ENCODE data around the gene MAP3K3. TPM values are rescaled to one million over a fixed set of nuclear protein-coding genes. Genes with fewer than 3 reads are reported as not detected.
A peak's percentile ranks its signal among the peaks of the same experiment; 100 is the strongest.

MAP3K3 gene
- polyA plus RNA-seq, 1 donor from 2014 or later, result 16.6 TPM

GRCh38 chr17:63601439-63602371 lies 20.5 kb upstream of the MAP3K3 start:
- TF ChIP-seq REST (IDR thresholded peaks at IDR 0.05; ENCODE audit: borderline replicate concordance), result no peak
- no peak for TF ChIP-seq CTCF (IDR thresholded peaks at IDR 0.05; ENCODE audit: poor library complexity, severe bottlenecking)
- TF ChIP-seq SMC3 (conservative IDR thresholded peaks at IDR 0.05; ENCODE audit: poor library complexity), result no peak
- TF ChIP-seq RAD21 (conservative IDR thresholded peaks at IDR 0.05), result no peak
- TF ChIP-seq MXI1 (conservative IDR thresholded peaks at IDR 0.05; ENCODE audit: poor library complexity, severe bottlenecking), result no peak
- TF ChIP-seq POLR2AphosphoS5 (IDR thresholded peaks at IDR 0.05), result no peak
- no peak for TF ChIP-seq TAF1 (IDR thresholded peaks at IDR 0.05; ENCODE audit: low read depth)
- TF ChIP-seq EZH2 (IDR thresholded peaks at IDR 0.05; ENCODE audit: borderline replicate concordance, insufficient read depth, low read length, poor library complexity, severe bottlenecking), result no peak
- no peak for TF ChIP-seq EP300 (conservative IDR thresholded peaks at IDR 0.05; ENCODE audit: poor library complexity, severe bottlenecking)
- Histone ChIP-seq H3K36me3 (ENCODE audit: insufficient read depth, low read length) (no peaks in the 10 kb centered on the region), H3K9me2 (ENCODE audit: insufficient read depth, low read length) (no peaks in the 10 kb centered on the region), H2AFZ (ENCODE audit: low read depth, low read length) (peak overlapping the region; percentile 49), H3F3A (ENCODE audit: insufficient read depth, low read length, poor library complexity, severe bottlenecking) (no peaks in the 10 kb centered on the region), H3K4me3 (ENCODE audit: low read length) (peak overlapping the region; percentile 97), H3K9ac (ENCODE audit: low read length) (peak overlapping the region; percentile 80), H3K79me2 (replicated peaks; ENCODE audit: insufficient read depth, low read length) (no peaks in the 10 kb centered on the region), H3K4me2 (ENCODE audit: low read length) (peak overlapping the region; percentile 85), H4K20me1 (ENCODE audit: insufficient read depth) (no peaks in the 10 kb centered on the region), H3K9me3 (ENCODE audit: low read length) (no peaks in the 10 kb centered on the region), H3K27me3 (ENCODE audit: insufficient read depth, low read depth, low read length) (no peaks in the 10 kb centered on the region), H3K27ac (ENCODE audit: low read length) (no peak overlapping the region)

- no peaks in the 10 kb centered on the region for H3K79me2 ChIP-seq (replicated peaks; ENCODE audit: insufficient read depth, low read length)
- no peaks in the 10 kb centered on the region for H3K27me3 ChIP-seq (ENCODE audit: insufficient read depth, low read depth, low read length)
- H3K36me3 ChIP-seq (ENCODE audit: insufficient read depth, low read length), result no peaks in the 10 kb centered on the region
- H3K9me3 ChIP-seq (ENCODE audit: low read length), result no peaks in the 10 kb centered on the region
- H3K4me3 ChIP-seq (ENCODE audit: low read length), result no peak overlapping the region
- TF ChIP-seq REST (IDR thresholded peaks at IDR 0.05; ENCODE audit: borderline replicate concordance), result no peak
- no peak for TF ChIP-seq EP300 (conservative IDR thresholded peaks at IDR 0.05; ENCODE audit: poor library complexity, severe bottlenecking)
- TF ChIP-seq POLR2AphosphoS5 (IDR thresholded peaks at IDR 0.05), result no peak
- no peak for TF ChIP-seq SMC3 (conservative IDR thresholded peaks at IDR 0.05; ENCODE audit: poor library complexity)
- TF ChIP-seq TAF1 (IDR thresholded peaks at IDR 0.05; ENCODE audit: low read depth), result no peak
- no peak for TF ChIP-seq MXI1 (conservative IDR thresholded peaks at IDR 0.05; ENCODE audit: poor library complexity, severe bottlenecking)
- no peak for TF ChIP-seq EZH2 (IDR thresholded peaks at IDR 0.05; ENCODE audit: borderline replicate concordance, insufficient read depth, low read length, poor library complexity, severe bottlenecking)
- TF ChIP-seq CTCF (IDR thresholded peaks at IDR 0.05; ENCODE audit: poor library complexity, severe bottlenecking), result no peak
- no peak for TF ChIP-seq RAD21 (conservative IDR thresholded peaks at IDR 0.05)
- no peak overlapping the region for H3K27ac ChIP-seq (ENCODE audit: low read length)
- H3F3A ChIP-seq (ENCODE audit: insufficient read depth, low read length, poor library complexity, severe bottlenecking), result no peaks in the 10 kb centered on the region
- no peak overlapping the region for H3K9ac ChIP-seq (ENCODE audit: low read length)
- no peaks in the 10 kb centered on the region for H4K20me1 ChIP-seq (ENCODE audit: insufficient read depth)
- no peak overlapping the region for H2AFZ ChIP-seq (ENCODE audit: low read depth, low read length)
- H3K9me2 ChIP-seq (ENCODE audit: insufficient read depth, low read length), result no peaks in the 10 kb centered on the region
- H3K4me2 ChIP-seq (ENCODE audit: low read length), result no peak overlapping the region
These were observed 12.2 kb upstream of the MAP3K3 start for GRCh38 chr17:63609816-63610573.
